H9 (cell line): ENCODE measurements around the gene RYR3. TPM values are rescaled to one million over a fixed set of nuclear protein-coding genes. Genes with fewer than 3 reads are reported as not detected.

Experiments used
- DNase-seq: peaks from one replicate; pipeline ENCODE4 v3.0.0-alpha.2; 2017
- H2AFZ ChIP-seq: one replicate; pipeline ENCODE4 v1.6.1; 2013; ENCODE audit warnings: mild to moderate bottlenecking, low read length, control low read depth, moderate library complexity
- H2AK5ac ChIP-seq: 2 replicates; pipeline ENCODE4 v1.6.1; 2013; ENCODE audit warnings: low read length, control low read depth, mixed read lengths; ENCODE audit not compliant: insufficient read length
- H2BK120ac ChIP-seq: one replicate; pipeline ENCODE4 v1.6.1; 2013; ENCODE audit warnings: low read depth, mild to moderate bottlenecking, low read length, control low read depth, inconsistent platforms; ENCODE audit not compliant: poor library complexity, severe bottlenecking
- H2BK12ac ChIP-seq: 2 replicates; pipeline ENCODE4 v1.6.1; 2013; ENCODE audit warnings: low read length, control low read depth, mixed read lengths, low read depth; ENCODE audit not compliant: insufficient read length
- H2BK15ac ChIP-seq: 2 replicates; pipeline ENCODE4 v1.6.1; 2013; ENCODE audit warnings: low read depth, low read length, control low read depth
- H2BK20ac ChIP-seq: one replicate; pipeline ENCODE4 v1.6.1; 2013; ENCODE audit warnings: low read depth, mild to moderate bottlenecking, low read length, control low read depth, inconsistent platforms; ENCODE audit not compliant: poor library complexity, severe bottlenecking
- H2BK5ac ChIP-seq: 2 replicates; pipeline ENCODE4 v1.6.1; 2013; ENCODE audit warnings: low read length, control low read depth, mixed read lengths; ENCODE audit not compliant: insufficient read length
- H3K14ac ChIP-seq: 2 replicates; pipeline ENCODE4 v1.6.1; 2013; ENCODE audit warnings: low read length, control low read depth; ENCODE audit not compliant: insufficient read depth
- H3K18ac ChIP-seq: 2 replicates; pipeline ENCODE4 v1.6.1; 2013; ENCODE audit warnings: low read depth, mild to moderate bottlenecking, mixed read lengths, low read length, control low read depth; ENCODE audit not compliant: insufficient read length
- H3K23ac ChIP-seq: 2 replicates; pipeline ENCODE4 v1.6.1; 2013; ENCODE audit warnings: low read length, control low read depth, mixed read lengths, low read depth; ENCODE audit not compliant: insufficient read length
- H3K23me2 ChIP-seq: 2 replicates; pipeline ENCODE4 v1.6.1; 2013; ENCODE audit warnings: low read depth, mild to moderate bottlenecking, mixed read lengths, low read length, control low read depth; ENCODE audit not compliant: insufficient read length, poor library complexity, severe bottlenecking
- H3K27ac ChIP-seq: 2 replicates; pipeline ENCODE4 v1.5.1; 2013; ENCODE audit warnings: low read length, control low read depth, mixed read lengths, low read depth; ENCODE audit not compliant: insufficient read length
- H3K27me3 ChIP-seq: 2 replicates; pipeline ENCODE4 v1.6.1; 2013; ENCODE audit warnings: low read length, control low read depth, inconsistent platforms; ENCODE audit not compliant: insufficient read depth
- H3K4ac ChIP-seq: 2 replicates; pipeline ENCODE4 v1.6.1; 2013; ENCODE audit warnings: low read depth, mild to moderate bottlenecking, control low read depth, inconsistent platforms, low read length, moderate library complexity
- H3K4me1 ChIP-seq: 2 replicates; pipeline ENCODE4 v1.6.1; 2013; ENCODE audit warnings: low read length, control low read depth, inconsistent platforms; ENCODE audit not compliant: insufficient read depth
- H3K4me2 ChIP-seq: 2 replicates; pipeline ENCODE4 v1.6.1; 2013; ENCODE audit warnings: low read length, control low read depth, mixed read lengths; ENCODE audit not compliant: insufficient read length, insufficient read depth
- H3K56ac ChIP-seq: 2 replicates; pipeline ENCODE4 v1.6.1; 2013; ENCODE audit warnings: low read depth, mild to moderate bottlenecking, mixed read lengths, low read length, control low read depth; ENCODE audit not compliant: insufficient read length
- H3K79me1 ChIP-seq: 2 replicates; pipeline ENCODE4 v1.6.1; 2013; ENCODE audit warnings: low read depth, mild to moderate bottlenecking, moderate library complexity, low read length, control low read depth, inconsistent platforms; ENCODE audit not compliant: insufficient read depth, poor library complexity, severe bottlenecking
- H3K79me2 ChIP-seq: 2 replicates; pipeline ENCODE4 v1.6.1; 2013; ENCODE audit warnings: low read length, control low read depth, inconsistent platforms; ENCODE audit not compliant: insufficient read depth
- H3K9ac ChIP-seq: 2 replicates; pipeline ENCODE4 v1.6.1; 2013; ENCODE audit warnings: low read length, control low read depth, mixed read lengths; ENCODE audit not compliant: insufficient read length; ENCODE audit errors: extremely low read depth
- H3K9me3 ChIP-seq: one replicate; pipeline ENCODE4 v1.6.1; 2013; ENCODE audit warnings: low read depth, low read length, inconsistent platforms; ENCODE audit not compliant: control insufficient read depth
- H3T11ph ChIP-seq: one replicate; pipeline ENCODE4 v1.6.1; 2013; ENCODE audit warnings: mild to moderate bottlenecking, low read length, control low read depth, inconsistent platforms
- H4K20me1 ChIP-seq: one replicate; pipeline ENCODE4 v1.6.1; 2013; ENCODE audit not compliant: control insufficient read depth, insufficient read length, insufficient read depth
- H4K5ac ChIP-seq: 2 replicates; pipeline ENCODE4 v1.6.1; 2013; ENCODE audit warnings: low read depth, mild to moderate bottlenecking, mixed read lengths, low read length, control low read depth; ENCODE audit not compliant: insufficient read length
- H4K8ac ChIP-seq: replicated peaks from 2 replicates; pipeline ENCODE4 v1.6.1; 2013; ENCODE audit warnings: low read length, control low read depth, mixed read lengths, low read depth; ENCODE audit not compliant: insufficient read length
- H4K91ac ChIP-seq: 2 replicates; pipeline ENCODE4 v1.6.1; 2013; ENCODE audit warnings: low read depth, mild to moderate bottlenecking, moderate library complexity, mixed read lengths, low read length, control low read depth; ENCODE audit not compliant: insufficient read length
- H3K27ac Mint-ChIP-seq, 3 experiments: 2 replicates in 2 of 3; 3 replicates in 1 of 3; pipeline ENCODE4 v1.8.0; 2020 to 2021; ENCODE audit warnings: mixed read lengths in 3 of 3, mild to moderate bottlenecking in 1 of 3, moderate library complexity in 1 of 3
- H3K27me3 Mint-ChIP-seq: 2 replicates; pipeline ENCODE4 v1.8.0; 2021; ENCODE audit warnings: low read depth, mild to moderate bottlenecking, moderate library complexity, mixed read lengths
- H3K36me3 Mint-ChIP-seq, 3 experiments: 2 replicates in 2 of 3; 3 replicates in 1 of 3; pipeline ENCODE4 v1.8.0; 2020 to 2021; ENCODE audit warnings: low read depth in 3 of 3, mixed read lengths in 3 of 3; ENCODE audit not compliant: insufficient read depth in 1 of 3
- H3K4me1 Mint-ChIP-seq, 2 experiments: 2 replicates each; pipeline ENCODE4 v1.8.0; 2020; ENCODE audit warnings: mixed read lengths in 2 of 2
- H3K4me3 Mint-ChIP-seq, 2 experiments: 2 replicates in 1 of 2; 3 replicates in 1 of 2; pipeline ENCODE4 v1.8.0; 2020 to 2021; ENCODE audit warnings: mild to moderate bottlenecking in 2 of 2, mixed read lengths in 2 of 2, moderate library complexity in 1 of 2
- H3K9me3 Mint-ChIP-seq, 2 experiments: 2 replicates in 1 of 2; 3 replicates in 1 of 2; pipeline ENCODE4 v1.8.0; 2020; ENCODE audit warnings: mild to moderate bottlenecking in 2 of 2, mixed read lengths in 2 of 2, moderate library complexity in 1 of 2
- CTCF ChIP-seq: fragments of 200-600 bp; sonication (generic); conservative IDR thresholded peaks from 3 replicates; pipeline ENCODE4 v1.8.0; 2021; ENCODE audit warnings: antibody characterized with exemption, mild to moderate bottlenecking
- WGBS: extraction: QIAGEN DNeasy Blood & Tissue Kit; methylation state at CpG from one replicate; pipeline ENCODE4 v1.1.7; 2013; ENCODE audit warnings: missing lambda C conversion rate, low lambda C conversion rate, mixed read lengths; ENCODE audit not compliant: insufficient read length; ENCODE audit errors: extremely low coverage; 5-methylcytosine and 5-hydroxymethylcytosine counted together
- total RNA-seq: library from RNA; stranded (reverse); gene quantifications from 2 replicates; pipeline ENCODE4 v1.2.1, GENCODE V29; 2021

RYR3 gene
- total RNA-seq, 1 experiment from 2014 or later, result 0.85 TPM

- TF ChIP-seq CTCF, result no peak
- Mint-ChIP-seq H3K27ac (no peak overlapping the region), H3K36me3 (no peaks in the 10 kb centered on the region), H3K27me3 (no peaks in the 10 kb centered on the region), H3K4me1 (no peaks in the 10 kb centered on the region), H3K4me3 (no peak overlapping the region), H3K9me3 (no peaks in the 10 kb centered on the region)
- H3K9me3 ChIP-seq, result no peaks in the 10 kb centered on the region
- WGBS, result no CpG with 5 or more reads among the region's 3 CpGs
- H3K27ac ChIP-seq, result no peak overlapping the region
- no peak overlapping the region for H4K8ac ChIP-seq
- H4K91ac ChIP-seq, result no peak overlapping the region
- no peak overlapping the region for H3K4me2 ChIP-seq
- no peak overlapping the region for H2BK120ac ChIP-seq
- H2AFZ ChIP-seq, result no peak overlapping the region
- H3K9ac ChIP-seq, result no peak overlapping the region
- no peaks in the 10 kb centered on the region for H3K79me2 ChIP-seq
- DNase-seq, result no peak
- no peaks in the 10 kb centered on the region for H3K79me1 ChIP-seq
- no peak overlapping the region for H3K23ac ChIP-seq
- no peaks in the 10 kb centered on the region for H3K27me3 ChIP-seq
- H3K18ac ChIP-seq, result no peak overlapping the region
- no peaks in the 10 kb centered on the region for H4K20me1 ChIP-seq
- no peak overlapping the region for H2BK12ac ChIP-seq
- no peak overlapping the region for H2AK5ac ChIP-seq
- H3T11ph ChIP-seq, result no peak overlapping the region
- H2BK5ac ChIP-seq, result no peak overlapping the region
- H3K14ac ChIP-seq, result no peak overlapping the region
- no peak overlapping the region for H2BK20ac ChIP-seq
- no peaks in the 10 kb centered on the region for H3K23me2 ChIP-seq
- H3K4ac ChIP-seq, result no peak overlapping the region
- H2BK15ac ChIP-seq, result no peak overlapping the region
- H3K56ac ChIP-seq, result no peak overlapping the region
- no peak overlapping the region for H4K5ac ChIP-seq
- H3K4me1 ChIP-seq, result no peaks in the 10 kb centered on the region
Measured at GRCh38 chr15:33773969-33774368, 463.2 kb downstream of the RYR3 start.
